Mucosa of descending colon (tissue), 3 donors: ENCODE data around the gene INTS4. TPM values are rescaled to one million over a fixed set of nuclear protein-coding genes. Genes with fewer than 3 reads are reported as not detected.
"Not testable (repeated sequence)": the region's sequence is repeated elsewhere in the genome, so short reads cannot be mapped to it uniquely, and the experiment has no call there.

Experiments used
- ATAC-seq: fragments of 200-7000 bp; cut with Tn5 transposase; one replicate; pipeline ENCODE4 v1.9.1; 2020; ENCODE audit warnings: mild to moderate bottlenecking, moderate library complexity
- DNase-seq, 3 donors: peaks; one replicate each; pipeline ENCODE4 v3.0.0-alpha.2; 2020
- H3K36me3 ChIP-seq: fragments of 200-600 bp; one replicate; pipeline ENCODE4 v1.8.0; 2021; ENCODE audit warnings: low read depth, mild to moderate bottlenecking
- H3K4me1 ChIP-seq: fragments of 200-600 bp; one replicate; pipeline ENCODE4 v1.8.0; 2021; ENCODE audit warnings: low read depth, mild to moderate bottlenecking
- H3K4me3 ChIP-seq: fragments of 200-600 bp; one replicate; pipeline ENCODE4 v1.8.0; 2021; ENCODE audit warnings: mild to moderate bottlenecking
- H3K9me3 ChIP-seq: fragments of 200-600 bp; one replicate; pipeline ENCODE4 v1.8.0; 2021; ENCODE audit warnings: mild to moderate bottlenecking
- intact Hi-C, 2 donors: fragments of 100-400 bp; cut with DNase I in 1 of 2; cut with micrococcal nuclease in 1 of 2; formaldehyde crosslinking; loops; one replicate each; pipeline versions ENCODE4 v1.11.0 to v1.11.1; 2022; cut with DNase I, micrococcal nuclease
- total RNA-seq, 3 donors: library from RNA; stranded (reverse); fragmentation: NEBNext Ultra II Directional in 2 of 3; extraction: Animal tissue kit (Norgen Biotek cat#: 25700) in 2 of 3; gene quantifications; one replicate each; pipeline versions ENCODE4 v1.2.1 to v1.2.4, GENCODE V29; 2021 to 2023
- TF ChIP-seq, protein P1 (sequence below): fragments of 200-600 bp; IDR thresholded peaks from one replicate; pipeline ENCODE4 v1.8.0; 2022; ENCODE audit warnings: antibody characterized with exemption, mild to moderate bottlenecking
- donor health status: DM: no; HTN: no; CAD: no; lungs with moderate emphysema.
- donor health status: DM: no; HTN: no; CAD: no.
- donor health status: DM: no; HTN: yes; CAD: no.

Gene INTS4
- total RNA-seq, 3 donors from 2014 or later, result 22.8 to 31.7 (median 28.3) TPM

GRCh38 chr11:77914307-77914791 lies 80.1 kb downstream of the INTS4 start:
- intact Hi-C loops, H3K4me3 ChIP-seq, H3K9me3 ChIP-seq, H3K36me3 ChIP-seq: not testable (repeated sequence)
- peaks cover 11% of the 10 kb centered on the region for H3K4me1 ChIP-seq
- DNase-seq (peak in 1 of 3 donors; percentile 78), ATAC-seq (peak; percentile 90)

DNA sequence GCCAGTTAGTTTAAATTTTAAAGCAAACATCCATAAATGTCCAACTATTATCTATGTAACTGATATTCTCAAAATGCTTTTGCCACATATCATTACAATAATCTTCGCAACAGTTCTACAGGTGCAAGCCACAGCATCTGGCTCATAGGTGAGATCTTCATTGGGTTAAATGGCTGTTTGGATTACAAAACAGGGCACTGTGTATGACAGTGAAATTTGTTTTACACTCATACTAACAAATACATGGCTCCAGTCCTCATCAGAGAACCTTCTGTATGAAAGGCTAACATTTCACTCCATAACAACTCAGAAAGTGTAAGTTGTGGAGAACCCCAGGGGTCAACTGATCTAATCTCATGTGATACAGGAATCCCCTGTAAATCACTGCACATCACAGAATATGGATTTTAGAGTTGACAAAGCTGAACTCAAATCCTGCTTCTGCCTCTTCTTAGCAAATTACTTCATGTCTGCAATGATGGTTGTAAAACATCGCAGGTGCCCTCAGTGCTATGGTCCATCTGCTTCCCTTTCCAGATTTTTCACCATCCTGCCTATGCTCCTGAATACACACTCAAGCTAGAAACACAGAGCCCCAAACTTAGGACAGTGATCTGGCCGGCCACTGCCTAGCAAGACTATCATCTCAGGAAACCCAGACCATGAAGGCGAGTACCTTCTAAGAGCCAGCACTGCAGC lies 80.7 kb downstream of the INTS4 start:
- H3K4me3 ChIP-seq, H3K9me3 ChIP-seq, H3K36me3 ChIP-seq, intact Hi-C loops: not testable (repeated sequence)
- peaks cover 11% of the 10 kb centered on the region for H3K4me1 ChIP-seq
- peak in 1 of 3 donors; percentile 5 for DNase-seq
- peak; percentile 56 for ATAC-seq

- intact Hi-C loops, ATAC-seq, DNase-seq, H3K4me3 ChIP-seq, H3K36me3 ChIP-seq, H3K9me3 ChIP-seq: not testable (repeated sequence)
- peaks cover 11% of the 10 kb centered on the region for H3K4me1 ChIP-seq
Observed at GRCh38 chr11:77910828-77911227, 83.6 kb downstream of the INTS4 start.

- Histone ChIP-seq H3K9me3 (no peaks in the 10 kb centered on the region), H3K4me3 (no peak overlapping the region), H3K36me3 (no peaks in the 10 kb centered on the region), H3K4me1 (peaks cover 5% of the 10 kb centered on the region)
- intact Hi-C loops, result no loop called here
- TF ChIP-seq, protein P1, sequence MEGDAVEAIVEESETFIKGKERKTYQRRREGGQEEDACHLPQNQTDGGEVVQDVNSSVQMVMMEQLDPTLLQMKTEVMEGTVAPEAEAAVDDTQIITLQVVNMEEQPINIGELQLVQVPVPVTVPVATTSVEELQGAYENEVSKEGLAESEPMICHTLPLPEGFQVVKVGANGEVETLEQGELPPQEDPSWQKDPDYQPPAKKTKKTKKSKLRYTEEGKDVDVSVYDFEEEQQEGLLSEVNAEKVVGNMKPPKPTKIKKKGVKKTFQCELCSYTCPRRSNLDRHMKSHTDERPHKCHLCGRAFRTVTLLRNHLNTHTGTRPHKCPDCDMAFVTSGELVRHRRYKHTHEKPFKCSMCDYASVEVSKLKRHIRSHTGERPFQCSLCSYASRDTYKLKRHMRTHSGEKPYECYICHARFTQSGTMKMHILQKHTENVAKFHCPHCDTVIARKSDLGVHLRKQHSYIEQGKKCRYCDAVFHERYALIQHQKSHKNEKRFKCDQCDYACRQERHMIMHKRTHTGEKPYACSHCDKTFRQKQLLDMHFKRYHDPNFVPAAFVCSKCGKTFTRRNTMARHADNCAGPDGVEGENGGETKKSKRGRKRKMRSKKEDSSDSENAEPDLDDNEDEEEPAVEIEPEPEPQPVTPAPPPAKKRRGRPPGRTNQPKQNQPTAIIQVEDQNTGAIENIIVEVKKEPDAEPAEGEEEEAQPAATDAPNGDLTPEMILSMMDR, result no peak
- DNase-seq (no peak), ATAC-seq (no peak)
Observed at GRCh38 chr11:77909277-77909676, 85.2 kb downstream of the INTS4 start.

DNA sequence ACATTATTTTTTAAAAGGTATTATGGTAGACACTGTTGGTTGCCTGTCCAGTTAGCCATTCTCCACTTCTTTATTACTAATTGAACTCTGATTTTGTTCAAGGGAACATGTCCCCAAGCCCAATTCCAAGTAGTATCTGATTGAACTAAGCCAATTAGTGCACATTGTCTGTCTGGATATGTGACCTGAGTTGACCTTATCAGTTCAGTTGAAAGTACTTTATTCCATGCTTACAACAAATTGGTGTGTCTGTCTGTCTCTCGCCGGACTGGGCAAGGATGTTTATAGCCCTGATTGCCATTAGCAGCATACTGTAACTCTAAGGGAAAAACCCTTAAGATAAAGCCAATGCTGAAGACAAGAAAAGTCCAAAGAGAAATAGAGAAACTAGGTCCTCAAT lies 85.6 kb downstream of the INTS4 start:
- Histone ChIP-seq H3K9me3 (no peaks in the 10 kb centered on the region), H3K36me3 (no peaks in the 10 kb centered on the region), H3K4me1 (peaks cover 4% of the 10 kb centered on the region), H3K4me3 (no peak overlapping the region)
- TF ChIP-seq, protein P1, result no peak
- ATAC-seq, result no peak
- intact Hi-C loops, result no loop called here
- no peak for DNase-seq

DNA sequence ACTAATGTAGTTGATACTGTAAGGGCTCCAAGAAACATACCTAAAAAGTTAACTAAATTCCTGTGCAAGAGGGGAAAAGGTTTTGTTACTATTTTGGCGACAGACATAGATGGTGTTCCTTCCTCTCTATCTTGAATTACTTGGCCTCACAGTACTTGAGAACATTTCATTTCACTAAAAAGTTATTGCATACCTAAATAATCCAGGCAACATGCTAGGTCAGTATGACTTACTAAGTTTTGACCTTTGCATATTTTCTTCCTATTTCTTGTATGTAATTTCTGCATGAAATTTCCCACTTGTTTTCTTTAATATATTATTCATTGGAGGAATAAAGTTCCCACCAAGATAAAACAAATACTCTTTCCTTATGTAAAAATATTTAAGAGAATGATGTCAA lies 99.5 kb downstream of the INTS4 start:
- DNase-seq, intact Hi-C loops, H3K4me1 ChIP-seq, ATAC-seq, H3K4me3 ChIP-seq, H3K36me3 ChIP-seq, H3K9me3 ChIP-seq: not testable (repeated sequence)

- ATAC-seq, H3K36me3 ChIP-seq, H3K4me1 ChIP-seq, H3K9me3 ChIP-seq, H3K4me3 ChIP-seq, DNase-seq, intact Hi-C loops: not testable (repeated sequence)
Observed at GRCh38 chr11:77891703-77892102, 102.8 kb downstream of the INTS4 start.

- ATAC-seq, H3K9me3 ChIP-seq, intact Hi-C loops, H3K4me1 ChIP-seq, H3K36me3 ChIP-seq, DNase-seq, H3K4me3 ChIP-seq: not testable (repeated sequence)
Observed at GRCh38 chr11:77891256-77891655, 103.2 kb downstream of the INTS4 start.

DNA sequence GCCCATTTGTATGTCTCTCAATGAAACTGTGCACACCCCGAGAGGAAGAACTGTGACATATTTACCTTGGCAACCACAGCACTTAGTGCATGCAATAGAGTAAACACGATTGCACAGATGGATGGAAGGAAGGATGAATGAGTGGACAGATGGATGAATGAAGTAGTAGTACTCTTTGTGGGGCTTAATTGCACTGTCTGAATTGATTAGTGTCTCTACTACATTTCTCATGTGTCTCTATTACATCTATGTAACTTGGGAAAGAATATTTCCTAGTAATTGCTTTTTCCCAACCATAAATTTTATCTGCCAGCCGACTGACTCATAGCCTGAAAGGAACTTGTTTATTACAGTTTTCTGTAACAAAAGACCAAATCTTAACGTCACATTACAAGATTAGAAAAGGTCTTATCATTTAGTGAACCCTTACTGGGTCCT lies 103.8 kb downstream of the INTS4 start:
- H3K4me3 ChIP-seq, intact Hi-C loops, DNase-seq, H3K4me1 ChIP-seq, H3K9me3 ChIP-seq, H3K36me3 ChIP-seq: not testable (repeated sequence)
- peak; percentile 79 for ATAC-seq

DNA sequence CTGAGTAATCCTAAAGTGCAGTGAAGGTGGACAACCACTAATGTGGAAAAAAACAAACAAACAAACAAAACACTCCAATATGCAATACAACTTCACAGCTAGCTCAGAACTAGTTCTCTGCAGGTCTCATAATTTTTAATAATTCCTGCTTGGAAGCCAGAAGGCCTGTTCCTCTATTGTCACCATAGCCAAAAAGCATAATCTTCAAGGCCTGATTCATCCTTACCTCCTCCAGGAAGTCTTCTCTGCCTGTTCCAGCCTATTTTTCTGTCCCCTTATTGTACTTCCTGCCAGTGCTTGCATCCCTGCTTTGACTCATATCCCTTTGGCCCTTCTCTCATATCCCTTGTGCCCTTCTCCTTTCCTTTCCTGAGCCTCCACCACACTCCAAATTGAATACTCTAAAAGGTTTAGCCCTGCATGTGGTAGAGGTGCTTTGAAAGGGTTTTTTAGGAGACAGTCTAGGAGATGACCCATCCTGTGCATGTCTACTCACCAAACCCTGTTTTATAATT lies 104.3 kb downstream of the INTS4 start:
- intact Hi-C loops, H3K4me1 ChIP-seq, H3K4me3 ChIP-seq, DNase-seq, H3K9me3 ChIP-seq, H3K36me3 ChIP-seq: not testable (repeated sequence)
- ATAC-seq, result peak; percentile 10

DNA sequence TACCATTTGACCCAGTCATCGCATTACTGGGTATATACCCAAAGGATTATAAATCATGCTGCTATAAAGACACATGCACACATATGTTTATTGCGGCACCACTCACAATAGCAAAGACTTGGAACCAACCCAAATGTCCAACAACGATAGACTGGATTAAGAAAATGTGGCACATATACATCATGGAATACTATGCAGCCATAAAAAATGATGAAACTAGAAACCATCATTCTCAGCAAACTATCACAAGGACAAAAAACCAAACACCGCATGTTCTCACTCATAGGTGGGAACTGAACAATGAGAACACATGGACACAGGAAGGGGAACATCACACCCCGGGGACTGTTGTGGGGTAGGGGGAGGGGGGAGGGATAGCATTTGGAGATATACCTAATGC lies 105.4 kb downstream of the INTS4 start:
- ATAC-seq, intact Hi-C loops, DNase-seq, H3K4me1 ChIP-seq, H3K9me3 ChIP-seq, H3K36me3 ChIP-seq, H3K4me3 ChIP-seq: not testable (repeated sequence)
